Epithelial cell of esophagus (primary cell): ENCODE results near the gene HEXD.

Experiments used
- DNase-seq: peaks from one replicate; pipeline ENCODE4 v3.0.0; 2010; ENCODE audit warnings: low read depth
- H3K4me3 ChIP-seq: 2 replicates; pipeline ENCODE4 v1.5.1; 2011; ENCODE audit warnings: mild to moderate bottlenecking, low read length, control low read depth
- TF ChIP-seq, protein P1 (sequence below): IDR thresholded peaks from 2 replicates; pipeline ENCODE4 v1.5.1; 2011; ENCODE audit warnings: low read depth, mild to moderate bottlenecking, low read length, control low read depth, inconsistent platforms; ENCODE audit not compliant: insufficient read depth; ENCODE audit errors: missing control alignments

HEXD gene

GRCh38 chr17:82444284-82444893 lies 26.2 kb downstream of the HEXD start:
- DNase-seq = no peak
- TF ChIP-seq, protein P1, sequence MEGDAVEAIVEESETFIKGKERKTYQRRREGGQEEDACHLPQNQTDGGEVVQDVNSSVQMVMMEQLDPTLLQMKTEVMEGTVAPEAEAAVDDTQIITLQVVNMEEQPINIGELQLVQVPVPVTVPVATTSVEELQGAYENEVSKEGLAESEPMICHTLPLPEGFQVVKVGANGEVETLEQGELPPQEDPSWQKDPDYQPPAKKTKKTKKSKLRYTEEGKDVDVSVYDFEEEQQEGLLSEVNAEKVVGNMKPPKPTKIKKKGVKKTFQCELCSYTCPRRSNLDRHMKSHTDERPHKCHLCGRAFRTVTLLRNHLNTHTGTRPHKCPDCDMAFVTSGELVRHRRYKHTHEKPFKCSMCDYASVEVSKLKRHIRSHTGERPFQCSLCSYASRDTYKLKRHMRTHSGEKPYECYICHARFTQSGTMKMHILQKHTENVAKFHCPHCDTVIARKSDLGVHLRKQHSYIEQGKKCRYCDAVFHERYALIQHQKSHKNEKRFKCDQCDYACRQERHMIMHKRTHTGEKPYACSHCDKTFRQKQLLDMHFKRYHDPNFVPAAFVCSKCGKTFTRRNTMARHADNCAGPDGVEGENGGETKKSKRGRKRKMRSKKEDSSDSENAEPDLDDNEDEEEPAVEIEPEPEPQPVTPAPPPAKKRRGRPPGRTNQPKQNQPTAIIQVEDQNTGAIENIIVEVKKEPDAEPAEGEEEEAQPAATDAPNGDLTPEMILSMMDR = no peak
- H3K4me3 ChIP-seq = no peak overlapping the region

DNA sequence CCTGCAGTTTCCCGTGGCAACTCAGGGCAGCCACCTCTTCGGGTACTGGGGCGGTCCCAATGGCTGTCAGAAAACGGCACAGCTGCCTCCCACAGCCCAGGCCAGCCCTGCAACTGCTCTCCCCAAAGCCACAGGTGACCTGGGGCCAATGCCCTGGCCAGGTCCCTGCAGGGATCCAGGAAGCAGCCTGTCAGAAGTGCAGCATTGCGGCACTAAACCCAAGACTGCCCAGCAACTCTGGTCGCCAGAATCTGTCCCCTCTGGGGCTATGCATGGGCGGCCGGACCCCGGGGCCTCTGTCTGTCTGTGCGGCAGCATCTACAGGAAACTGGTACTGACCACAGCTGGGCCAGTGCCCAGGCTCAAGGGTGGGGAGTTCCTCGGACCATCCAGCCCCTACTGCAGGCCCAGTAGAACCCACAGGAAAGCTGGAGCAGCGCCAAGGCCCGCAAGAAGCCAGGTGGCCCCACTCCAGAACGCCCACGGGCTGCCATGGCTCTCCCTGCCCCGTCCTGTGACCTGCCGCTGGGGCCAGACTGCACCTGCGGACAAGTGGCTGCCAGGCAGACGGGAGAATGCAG lies 26.9 kb downstream of the HEXD start:
- DNase-seq = no peak
- TF ChIP-seq, protein P1 = no peak

DNA sequence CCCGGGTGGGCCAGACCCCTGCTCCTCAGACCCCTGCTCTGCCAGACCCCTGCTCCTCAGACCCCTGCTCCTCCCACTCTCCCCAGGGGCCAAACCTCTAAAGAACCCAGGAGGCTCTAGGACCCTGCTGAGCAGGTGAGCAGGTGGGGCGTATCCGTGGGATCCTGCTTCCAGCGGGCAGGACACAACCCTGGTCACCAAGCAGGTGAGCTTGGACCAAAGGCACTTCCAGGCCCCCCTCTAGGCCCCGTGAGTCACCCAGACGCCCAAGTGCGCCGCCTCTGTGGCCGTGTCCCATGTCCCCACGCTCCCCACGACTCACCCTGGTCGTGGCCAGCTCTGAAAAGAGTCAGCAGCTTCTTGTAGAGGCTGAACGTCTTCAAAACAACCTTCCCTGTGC lies 27.4 kb downstream of the HEXD start:
- no peak for DNase-seq
- TF ChIP-seq, protein P1 = no peak
- no peak overlapping the region for H3K4me3 ChIP-seq

More for the DNA sequence above, 26.9 kb downstream of the HEXD start:
- H3K4me3 ChIP-seq = no peak overlapping the region

DNA sequence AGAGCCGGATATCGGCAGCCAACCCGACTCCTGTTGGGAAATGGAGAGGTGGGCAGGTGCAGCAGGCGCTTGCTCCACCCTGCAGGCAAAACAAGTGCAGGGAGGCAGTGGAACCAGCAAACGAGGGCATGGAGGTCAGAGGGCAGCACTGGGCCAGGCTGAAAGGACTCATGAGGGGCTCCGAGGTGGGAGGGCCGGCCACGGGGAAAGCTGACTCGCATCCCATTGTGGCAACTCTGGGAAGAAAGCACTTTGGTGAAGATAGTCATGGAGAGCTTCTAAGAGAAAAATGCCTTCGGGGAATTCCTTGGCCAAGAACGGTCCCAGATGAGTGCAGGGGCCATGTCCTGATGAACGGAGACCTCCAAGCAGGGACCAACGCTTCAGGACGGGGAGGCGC lies 28.0 kb downstream of the HEXD start:
- H3K4me3 ChIP-seq = no peak overlapping the region
- TF ChIP-seq, protein P1 = no peak
- DNase-seq = no peak

- TF ChIP-seq, protein P1 = no peak
- no peak overlapping the region for H3K4me3 ChIP-seq
- DNase-seq = no peak
These were observed 28.5 kb downstream of the HEXD start for GRCh38 chr17:82446649-82447048.

DNA sequence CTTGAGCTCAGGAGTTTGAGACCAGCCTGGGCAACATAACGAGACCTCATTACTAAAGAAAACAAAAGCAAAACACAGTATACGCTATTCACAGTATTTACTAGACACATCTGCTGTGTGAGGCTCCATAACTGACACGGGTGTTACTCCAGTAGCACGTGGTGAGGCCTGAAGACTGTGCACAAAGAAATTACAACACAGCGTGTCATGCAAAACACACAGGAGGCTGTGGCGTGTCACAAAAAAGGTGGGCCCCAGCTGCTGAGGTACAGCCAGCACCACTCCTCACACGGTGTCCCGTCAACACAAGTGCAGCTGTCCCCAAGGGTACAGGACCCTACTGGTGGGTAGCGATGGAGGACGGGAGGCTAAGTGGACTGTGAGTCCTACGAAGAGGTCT lies 29.7 kb downstream of the HEXD start:
- DNase-seq = no peak
- TF ChIP-seq, protein P1 = no peak
- no peak overlapping the region for H3K4me3 ChIP-seq
